Small intestine (tissue), 7 donors: ENCODE data around the gene ZNF550. TPM values are rescaled to one million over a fixed set of nuclear protein-coding genes. Genes with fewer than 3 reads are reported as not detected.

ENCODE experiments used
- DNase-seq, 2 donors: peaks; one replicate each; pipeline versions ENCODE4 v3.0.0 to v3.0.0-alpha.2; 2013
- FAIRE-seq: peaks from 2 replicates; lab custom pipeline; 2012; peaks lifted over from hg19 to GRCh38; lab: Jason Lieb, UNC
- H3K27ac ChIP-seq, 3 donors: one replicate each; pipeline ENCODE4 v1.5.1; 2013; ENCODE audit warnings: low read length in 2 of 3, mild to moderate bottlenecking in 2 of 3, control low read depth in 1 of 3, inconsistent platforms in 1 of 3, low read depth in 1 of 3, moderate library complexity in 1 of 3
- H3K27me3 ChIP-seq, 3 donors: one replicate each; pipeline ENCODE4 v1.6.1; 2013; ENCODE audit warnings: low read length in 3 of 3, inconsistent platforms in 1 of 3; ENCODE audit not compliant: control insufficient read depth in 3 of 3, insufficient read depth in 3 of 3
- H3K36me3 ChIP-seq, 3 donors: one replicate each; pipeline ENCODE4 v1.6.1; 2013; ENCODE audit warnings: low read length in 3 of 3, inconsistent platforms in 1 of 3, low read depth in 1 of 3, mild to moderate bottlenecking in 1 of 3, moderate library complexity in 1 of 3; ENCODE audit not compliant: control insufficient read depth in 3 of 3, insufficient read depth in 2 of 3
- H3K4me1 ChIP-seq, 3 donors: one replicate each; pipeline ENCODE4 v1.6.1; 2013; ENCODE audit warnings: low read length in 2 of 3, inconsistent platforms in 1 of 3, low read depth in 1 of 3, mild to moderate bottlenecking in 1 of 3, moderate library complexity in 1 of 3; ENCODE audit not compliant: control insufficient read depth in 3 of 3, insufficient read depth in 2 of 3
- H3K4me3 ChIP-seq, 3 donors: one replicate each; pipeline ENCODE4 v1.5.1; 2013; ENCODE audit warnings: low read length in 3 of 3, control low read depth in 1 of 3, inconsistent platforms in 1 of 3, low read depth in 1 of 3, mild to moderate bottlenecking in 1 of 3, moderate library complexity in 1 of 3
- H3K9me3 ChIP-seq, 2 donors: one replicate each; pipeline ENCODE4 v1.6.1; 2013; ENCODE audit warnings: low read depth in 1 of 2, low read length in 1 of 2; ENCODE audit not compliant: control insufficient read depth in 2 of 2, insufficient read depth in 1 of 2
- WGBS, 3 donors: extraction: QIAGEN DNeasy Blood & Tissue Kit; methylation state at CpG; one replicate each; pipeline ENCODE4 v1.1.7; 2013; 5-methylcytosine and 5-hydroxymethylcytosine counted together
- polyA plus RNA-seq, 4 donors: library from polyadenylated mRNA; stranded (reverse) in 3 of 4; unstranded in 1 of 4; fragments of 200-250 nt in 3 of 4; fragments of 120-200 nt in 1 of 4; gene quantifications; one replicate each; pipeline versions ENCODE4 v1.2.1 to v1.2.3, GENCODE V29; 2013
- donor health status: healthy with polysubstance abuse.
- donor health status: control.
- donor health status: control.
- donor health status: Bipolar disorder and iron deficiency.
- donor health status: healthy.

ZNF550 gene
- polyA plus RNA-seq, 4 donors: 1.1 to 17.1 (median 1.8) TPM

DNA sequence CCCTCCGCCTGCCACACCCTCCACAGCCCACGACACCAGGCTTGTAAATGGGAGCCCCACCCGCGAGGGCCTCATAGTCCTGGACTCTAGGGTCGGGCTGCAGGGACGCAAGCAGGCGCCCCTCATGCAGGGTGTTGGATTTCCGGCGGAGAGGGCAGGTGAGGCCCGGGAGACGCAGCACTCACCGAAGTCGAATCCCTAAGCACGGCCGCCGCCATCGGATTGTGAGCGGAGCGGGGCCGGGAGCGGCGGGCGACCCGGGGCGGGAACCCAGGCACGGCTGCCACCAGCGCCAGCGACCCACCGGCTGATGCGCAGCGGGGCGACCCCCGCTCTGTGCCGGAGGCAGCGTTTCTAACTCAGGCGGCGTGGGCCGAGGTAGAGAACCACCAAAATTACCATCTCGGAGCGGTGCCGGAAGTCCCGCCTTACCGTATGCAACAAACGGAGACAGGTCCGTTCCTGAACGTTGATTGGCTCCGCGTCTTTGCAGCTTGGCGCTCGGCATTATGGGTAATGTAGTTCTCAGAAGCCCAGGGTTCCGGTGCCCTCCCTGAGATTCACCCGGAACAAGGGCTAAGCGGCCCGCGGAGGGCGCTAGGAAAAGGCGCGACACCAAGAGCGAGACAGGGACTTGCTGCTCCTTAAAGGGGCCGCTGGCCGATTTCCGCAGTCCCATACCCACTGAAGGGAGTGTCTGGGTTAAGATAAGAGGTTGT lies 19.0 kb upstream of the ZNF550 start, which contains the start of gene ZNF416:
Gene ZNF416, minus strand, starts transcription at position 425 of the 719 bp plus-strand sequence. Its CDS starts 207 bp downstream, at position 218.
- peak; percentile 33 for FAIRE-seq
- WGBS, 3 donors: 0 to 1% (median 1%) methylated on average over 55 to 62 of the region's 62 CpGs
- peak within 1 kb of the TSS; percentile 9 to 56 (median 52) for H3K27ac ChIP-seq

GRCh38 chr19:57576661-57577060 lies 17.0 kb upstream of the ZNF550 start:
- Histone ChIP-seq H3K4me3 (no peak overlapping the region), H3K27ac (no peak overlapping the region), H3K27me3 (no peaks in the 10 kb centered on the region), H3K9me3 (peaks cover 0 to 61% of the 10 kb centered on the region in 2 donors), H3K4me1 (peaks cover 0 to 5% (median 0%) of the 10 kb centered on the region in 3 donors), H3K36me3 (peaks cover 24 to 42% (median 27%) of the 10 kb centered on the region in 3 donors)
- FAIRE-seq (no peak), DNase-seq (no peak)

More for the DNA sequence above, 19.0 kb upstream of the ZNF550 start, which contains the start of gene ZNF416:
- no peaks in the 10 kb centered on the region for H3K27me3 ChIP-seq
- H3K4me3 ChIP-seq: peak within 1 kb of the TSS; percentile 77 to 87 (median 78)
- DNase-seq: peak; percentile 99 to 100
- H3K36me3 ChIP-seq: peaks cover 15 to 31% (median 17%) of the 10 kb centered on the region in 3 donors
- H3K9me3 ChIP-seq: peaks cover 0 to 58% of the 10 kb centered on the region in 2 donors
- H3K4me1 ChIP-seq: peaks cover 0 to 11% (median 2%) of the 10 kb centered on the region in 3 donors

GRCh38 chr19:57572415-57572947 lies 12.8 kb upstream of the ZNF550 start:
- WGBS, 3 donors: 96 to 97% (median 96%) methylated on average over 3 of the region's 3 CpGs
- Histone ChIP-seq H3K4me3 (no peak overlapping the region), H3K4me1 (no peaks in the 10 kb centered on the region), H3K27ac (no peak overlapping the region), H3K36me3 (peaks cover 24 to 42% (median 27%) of the 10 kb centered on the region in 3 donors), H3K27me3 (no peaks in the 10 kb centered on the region), H3K9me3 (peaks cover 0 to 94% of the 10 kb centered on the region in 2 donors)
- FAIRE-seq (no peak), DNase-seq (no peak)

DNA sequence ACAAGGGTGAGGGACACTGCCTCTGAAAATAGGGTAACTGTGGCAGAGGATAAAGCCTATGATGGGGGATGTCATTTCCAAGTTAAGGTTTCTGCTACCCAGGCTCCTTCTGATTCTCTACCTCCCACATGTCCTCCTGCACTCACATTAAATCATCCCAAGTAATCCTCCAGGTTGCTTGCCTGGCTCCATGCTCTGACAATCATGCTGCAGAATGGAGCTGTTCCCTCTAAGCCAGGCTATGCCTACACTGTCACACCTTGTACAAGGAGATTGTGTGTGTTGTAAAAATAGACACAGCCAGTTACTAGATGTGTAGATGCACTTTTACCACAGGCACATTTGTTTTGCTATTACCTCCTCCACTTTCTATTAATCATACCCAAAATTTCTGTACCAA lies 11.0 kb upstream of the ZNF550 start:
- Histone ChIP-seq H3K4me3 (no peak overlapping the region), H3K27me3 (no peaks in the 10 kb centered on the region), H3K9me3 (peaks cover 2 to 91% of the 10 kb centered on the region in 2 donors), H3K27ac (no peak overlapping the region), H3K36me3 (peaks cover 20 to 30% (median 27%) of the 10 kb centered on the region in 3 donors), H3K4me1 (no peaks in the 10 kb centered on the region)
- FAIRE-seq: no peak
- no peak for DNase-seq

DNA sequence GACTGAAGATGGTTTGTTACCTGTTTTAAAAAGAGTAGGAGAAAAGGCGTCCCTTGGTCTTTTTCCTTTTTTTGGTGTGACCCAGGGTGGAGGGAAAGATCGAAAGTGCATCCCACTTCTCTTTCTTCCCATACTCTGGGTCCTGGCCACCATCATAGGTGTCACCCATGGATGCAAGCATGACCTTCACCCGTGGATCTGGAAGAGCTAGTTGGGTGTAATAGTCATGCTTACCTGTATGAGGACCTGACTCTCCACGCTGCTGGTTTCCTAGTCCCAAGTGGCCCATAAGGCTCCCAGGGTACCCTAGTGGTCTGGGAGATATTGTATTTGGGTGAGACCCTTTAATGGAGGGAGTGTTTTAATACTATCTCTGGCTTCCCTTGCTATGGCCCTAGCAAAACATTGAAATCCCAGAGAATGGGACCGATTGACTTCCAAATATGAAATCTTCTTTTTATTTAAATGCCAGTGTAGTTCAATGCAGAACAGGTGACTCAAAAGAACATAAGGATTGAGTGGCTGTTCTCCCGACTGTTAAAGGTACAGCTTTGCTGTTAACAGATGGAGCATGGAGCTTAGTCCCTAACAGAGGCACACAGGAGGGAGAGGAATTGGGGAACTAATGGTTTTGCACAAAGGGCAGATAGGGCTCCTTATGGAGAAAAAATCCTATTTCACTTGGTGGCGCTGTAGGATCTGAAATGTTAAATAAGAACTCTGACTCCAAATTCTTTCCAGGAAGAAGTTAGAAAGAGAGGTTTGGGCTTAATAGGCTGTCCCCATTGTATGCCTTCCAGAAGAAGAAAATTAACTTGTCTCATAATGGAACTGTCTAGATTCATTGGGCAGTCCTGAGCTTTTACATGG lies 7.0 kb upstream of the ZNF550 start:
- FAIRE-seq (no peak), DNase-seq (no peak)
- Histone ChIP-seq H3K4me1 (no peaks in the 10 kb centered on the region), H3K4me3 (no peak overlapping the region), H3K27me3 (no peaks in the 10 kb centered on the region), H3K27ac (no peak overlapping the region), H3K36me3 (no peaks in the 10 kb centered on the region), H3K9me3 (peaks cover 2 to 75% of the 10 kb centered on the region in 2 donors)
- 61 to 65% (median 62%) methylated on average over 7 of the region's 7 CpGs for WGBS, 3 donors

DNA sequence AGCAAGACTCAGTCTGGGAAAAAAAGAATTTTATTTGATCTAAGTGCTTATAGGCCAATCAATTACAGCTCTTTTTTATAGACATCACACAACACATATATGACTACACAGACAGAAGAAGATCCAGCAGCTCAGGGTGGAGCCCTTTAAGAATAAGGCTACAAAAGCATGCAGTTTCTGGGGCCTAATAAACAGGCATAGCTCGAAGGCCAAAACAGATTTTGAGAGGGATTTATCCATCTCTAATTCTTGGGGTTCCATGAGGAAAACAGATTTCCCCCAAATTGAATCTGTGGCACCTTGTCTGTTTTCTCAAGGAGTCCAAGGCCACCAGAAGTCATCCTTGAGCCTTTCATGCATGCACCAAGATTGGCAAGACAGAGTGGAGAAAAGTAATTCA lies 3.9 kb upstream of the ZNF550 start:
- Histone ChIP-seq H3K27me3 (no peaks in the 10 kb centered on the region), H3K4me3 (no peak overlapping the region), H3K9me3 (peaks cover 2 to 52% of the 10 kb centered on the region in 2 donors), H3K4me1 (peaks cover 4 to 6% (median 5%) of the 10 kb centered on the region in 3 donors), H3K27ac (no peak overlapping the region), H3K36me3 (no peaks in the 10 kb centered on the region)
- no peak for FAIRE-seq
- 43 to 60% (median 52%) methylated on average over 1 of the region's 1 CpG for WGBS, 3 donors
- no peak for DNase-seq

DNA sequence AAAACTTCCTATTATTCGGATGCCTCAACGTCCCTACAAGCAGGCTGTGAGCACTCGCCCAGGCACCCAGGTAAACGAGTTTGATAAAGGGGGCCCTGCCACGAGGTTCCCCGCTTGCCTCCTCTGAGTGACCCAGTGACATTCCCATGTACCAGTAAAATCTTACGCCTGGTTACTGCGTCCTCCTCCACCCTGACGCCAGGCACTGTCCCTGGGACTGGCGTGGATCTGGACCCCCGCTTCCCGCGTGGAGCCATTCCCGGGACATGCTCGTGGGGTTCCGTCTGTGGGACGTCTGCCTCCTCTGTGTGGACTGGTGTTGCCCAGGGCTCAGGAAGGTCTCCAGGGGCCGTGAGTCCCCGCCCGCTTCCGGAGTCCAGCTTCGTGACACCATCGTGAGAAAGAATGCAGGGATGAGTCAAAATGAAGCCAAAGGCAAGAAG lies 407 bp upstream of the ZNF550 start:
- peak overlapping the region in 2 of 3 donors; percentile 79 to 80 for H3K27ac ChIP-seq
- no peaks in the 10 kb centered on the region for H3K27me3 ChIP-seq
- FAIRE-seq: no peak
- H3K36me3 ChIP-seq: peaks cover 4 to 13% (median 7%) of the 10 kb centered on the region in 3 donors
- peak overlapping the region; percentile 87 to 96 (median 89) for H3K4me3 ChIP-seq
- WGBS, 3 donors: 22 to 34% (median 33%) methylated on average over 23 of the region's 23 CpGs
- peak in 1 of 2 donors; percentile 56 for DNase-seq
- H3K9me3 ChIP-seq: peaks cover 0 to 39% of the 10 kb centered on the region in 2 donors
- H3K4me1 ChIP-seq: peaks cover 4 to 13% (median 7%) of the 10 kb centered on the region in 3 donors

- WGBS, 3 donors: 0% methylated on average over 22 of the region's 22 CpGs
- FAIRE-seq: no peak
- peak overlapping the region in 2 of 3 donors; percentile 79 to 80 for H3K27ac ChIP-seq
Measured at GRCh38 chr19:57559008-57559403, 657 bp downstream of the ZNF550 start.

More at GRCh38 chr19:57559008-57559403, 657 bp downstream of the ZNF550 start:
- Histone ChIP-seq H3K4me3 (peak overlapping the region; percentile 87 to 96 (median 89)), H3K9me3 (peaks cover 0 to 39% of the 10 kb centered on the region in 2 donors), H3K27me3 (no peaks in the 10 kb centered on the region), H3K4me1 (peaks cover 4 to 13% (median 7%) of the 10 kb centered on the region in 3 donors), H3K36me3 (peaks cover 4 to 20% (median 12%) of the 10 kb centered on the region in 3 donors)
- peak; percentile 10 to 63 for DNase-seq
